HepG2 (cell line): ENCODE results near the gene SPPL2B. TPM values are rescaled to one million over a fixed set of nuclear protein-coding genes. Genes with fewer than 3 reads are reported as not detected.
A peak's percentile ranks its signal among the peaks of the same experiment; 100 is the strongest.

Experiments used
- DBP ChIP-seq: sonication (generic); formaldehyde crosslinking; IDR thresholded peaks from 2 replicates; pipeline ENCODE4 v1.4.0; 2020; ENCODE audit warnings: missing genetic modification reagents; ENCODE audit errors: not compliant biosample characterization
- FOXC1 ChIP-seq: sonication (generic); formaldehyde crosslinking; IDR thresholded peaks from 2 replicates; pipeline ENCODE4 v1.8.0; 2022; ENCODE audit warnings: mild to moderate bottlenecking, missing genetic modification reagents, borderline replicate concordance
- FOXP4 ChIP-seq: sonication (generic); formaldehyde crosslinking; IDR thresholded peaks from 2 replicates; pipeline ENCODE4 v1.4.0; 2020; ENCODE audit warnings: missing genetic modification reagents
- JARID2 ChIP-seq: sonication (generic); formaldehyde crosslinking; IDR thresholded peaks from 2 replicates; pipeline ENCODE4 v1.8.1; 2023; ENCODE audit warnings: missing genetic modification reagents, inconsistent platforms; ENCODE audit not compliant: insufficient replicate concordance
- LCORL ChIP-seq, 2 experiments: fragments of 450-650 bp in 1 of 2; sonication (generic) in 1 of 2; formaldehyde crosslinking in 1 of 2; IDR thresholded peaks; 2 replicates each; pipeline versions ENCODE4 v1.5.0 to v1.6.1; 2017 to 2020; ENCODE audit warnings: antibody characterized with exemption in 1 of 2, missing genetic modification reagents in 1 of 2
- MEF2D ChIP-seq: sonication (generic); formaldehyde crosslinking; IDR thresholded peaks from 2 replicates; pipeline ENCODE4 v1.5.1; 2020; ENCODE audit warnings: mild to moderate bottlenecking, missing genetic modification reagents
- MIER2 ChIP-seq: IDR thresholded peaks from 2 replicates; pipeline ENCODE4 v1.6.1; 2016; ENCODE audit warnings: missing biosample characterization, missing genetic modification reagents
- NAIF1 ChIP-seq: sonication (generic); formaldehyde crosslinking; IDR thresholded peaks from 2 replicates; pipeline ENCODE4 v1.5.0; 2020; ENCODE audit warnings: mild to moderate bottlenecking, missing genetic modification reagents, borderline replicate concordance
- NCOA5 ChIP-seq: sonication (generic); formaldehyde crosslinking; IDR thresholded peaks from 2 replicates; pipeline ENCODE4 v1.4.0; 2020; ENCODE audit warnings: missing genetic modification reagents
- PITX1 ChIP-seq: sonication (generic); formaldehyde crosslinking; IDR thresholded peaks from 2 replicates; pipeline ENCODE4 v1.5.1; 2020; ENCODE audit warnings: mild to moderate bottlenecking, missing genetic modification reagents
- PPARG ChIP-seq: conservative IDR thresholded peaks from 2 replicates; pipeline ENCODE4 v1.6.1; 2016; ENCODE audit warnings: missing biosample characterization, missing genetic modification reagents
- TAF1 ChIP-seq: sonication (generic); formaldehyde crosslinking; IDR thresholded peaks from 2 replicates; pipeline ENCODE4 v1.4.0; 2020; ENCODE audit warnings: missing genetic modification reagents
- TAF15 ChIP-seq: fragments of 200-400 bp; formaldehyde crosslinking; IDR thresholded peaks from one replicate; pipeline ENCODE4 v1.6.1; 2018; ENCODE audit warnings: mild to moderate bottlenecking, low read depth, low read length; ENCODE audit not compliant: poor library complexity, severe bottlenecking
- TRIM24 ChIP-seq: sonication (generic); formaldehyde crosslinking; IDR thresholded peaks from 2 replicates; pipeline ENCODE4 v1.8.0; 2022; ENCODE audit warnings: mild to moderate bottlenecking, missing genetic modification reagents
- ZBTB3 ChIP-seq: sonication (generic); formaldehyde crosslinking; IDR thresholded peaks from 2 replicates; pipeline ENCODE4 v1.4.0; 2020; ENCODE audit warnings: low read depth, mild to moderate bottlenecking, moderate library complexity, missing genetic modification reagents, borderline replicate concordance
- ZNF646 ChIP-seq: sonication (generic); formaldehyde crosslinking; IDR thresholded peaks from 2 replicates; pipeline ENCODE4 v1.9.0; 2021; ENCODE audit warnings: mild to moderate bottlenecking, missing genetic modification reagents
- ZNF776 ChIP-seq: sonication (generic); formaldehyde crosslinking; IDR thresholded peaks from 2 replicates; pipeline ENCODE4 v1.4.0; 2020; ENCODE audit warnings: mild to moderate bottlenecking, missing genetic modification reagents
- ZSCAN20 ChIP-seq: sonication (generic); formaldehyde crosslinking; IDR thresholded peaks from 2 replicates; pipeline ENCODE4 v1.4.0; 2020; ENCODE audit warnings: missing genetic modification reagents, mild to moderate bottlenecking, borderline replicate concordance
- polyA plus RNA-seq, 8 experiments: library from polyadenylated mRNA; depleted of rRNA in 3 of 8; stranded (reverse) in 7 of 8; unstranded in 1 of 8; fragments of >200 nt; fragmentation: Illumina TruSeq in 4 of 8; extraction: Trizol in 4 of 8; gene quantifications; 2 replicates each; pipeline versions ENCODE4 v1.2.1 to v1.2.3, GENCODE V29; 2011 to 2016; ENCODE audit warnings: low read depth in 4 of 8, missing spikeins in 1 of 8, mixed read lengths in 1 of 8; ENCODE audit not compliant: insufficient read depth in 1 of 8
- total RNA-seq, 5 experiments: library from RNA; depleted of rRNA; stranded (reverse); fragments of >200 nt; fragmentation: Illumina TruSeq; extraction: Trizol; gene quantifications; 2 replicates each; pipeline ENCODE4 v1.2.3, GENCODE V29; 2016; ENCODE audit warnings: low read depth in 1 of 5

The SPPL2B gene
- total and polyA plus RNA-seq, 2 of the 13 experiments (the other 11 are each of a cell fraction or from before 2014, with no cell fraction given): 14.9 to 15.2 TPM

GRCh38 chr19:2328401-2329148 is at the start of gene SPPL2B, which contains the start of gene LSM7 (continued):
- TF ChIP-seq DBP (CRISPR knock-in tag) (no peak), MEF2D (no peak; the same call in 1 of the 2 replicates), ZSCAN20 (CRISPR knock-in tag) (0 out of 2 replicates have a peak, but pooled peaks have one; percentile 34), NAIF1 (no peak), MIER2 (CRISPR knock-in tag) (no peak), PITX1 (CRISPR knock-in tag) (no peak), TAF15 (no peak), PPARG (CRISPR knock-in tag) (peak; percentile 34; the same call in 1 of the 2 replicates), TAF1 (CRISPR knock-in tag) (peak; percentile 91), NCOA5 (no peak), ZNF776 (CRISPR knock-in tag) (no peak), FOXC1 (CRISPR knock-in tag) (peak; percentile 68; the same call in 1 of the 2 replicates), ZBTB3 (CRISPR knock-in tag) (no peak), ZNF646 (CRISPR knock-in tag) (no peak), TRIM24 (CRISPR knock-in tag) (no peak), LCORL (IDR thresholded peaks at IDR 0.05) (no peak), LCORL (CRISPR knock-in tag; IDR thresholded peaks at IDR 0.05) (no peak), JARID2 (CRISPR knock-in tag) (no peak), FOXP4 (0 out of 2 replicates have a peak, but pooled peaks have one; percentile 6)
